GM23338 (cell line): ENCODE measurements around the gene EFS.

Experiments
- CREB1 ChIP-seq: fragments of 250-450 bp; sonication (Bioruptor Pico); IDR thresholded peaks from 2 replicates; pipeline ENCODE4 v1.5.0; 2020; ENCODE audit warnings: low read depth, mild to moderate bottlenecking, moderate library complexity
- CTCF ChIP-seq, 2 experiments: fragments of 200-600 bp in 1 of 2; sonication (generic) in 1 of 2; conservative IDR thresholded peaks; 2 replicates each; pipeline versions ENCODE4 v1.5.1 to v1.6.1; 2016 to 2017; ENCODE audit warnings: antibody characterized with exemption in 2 of 2, low read depth in 2 of 2, mild to moderate bottlenecking in 2 of 2, moderate library complexity in 1 of 2
- EZH2 ChIP-seq: fragments of 200-600 bp; sonication (generic); IDR thresholded peaks from one replicate; pipeline ENCODE4 v1.8.0; 2017; ENCODE audit warnings: antibody characterized with exemption, mild to moderate bottlenecking, low read depth; ENCODE audit not compliant: unreplicated experiment
- EZH2phosphoT487 ChIP-seq: fragments of 200-600 bp; sonication (generic); IDR thresholded peaks from one replicate; pipeline ENCODE4 v1.8.1; 2018; ENCODE audit warnings: antibody characterized with exemption; ENCODE audit not compliant: unreplicated experiment
- JUNB ChIP-seq: IDR thresholded peaks from one replicate; pipeline ENCODE4 v1.6.1; 2016; ENCODE audit warnings: antibody characterized with exemption; ENCODE audit not compliant: unreplicated experiment
- POLR2AphosphoS5 ChIP-seq: IDR thresholded peaks from 2 replicates; pipeline ENCODE4 v1.6.1; 2016; ENCODE audit warnings: antibody characterized with exemption, low read depth
- TF ChIP-seq, protein P1 (sequence below): IDR thresholded peaks from one replicate; pipeline ENCODE4 v1.6.1; 2018; ENCODE audit warnings: antibody characterized with exemption; ENCODE audit not compliant: unreplicated experiment

DNA sequence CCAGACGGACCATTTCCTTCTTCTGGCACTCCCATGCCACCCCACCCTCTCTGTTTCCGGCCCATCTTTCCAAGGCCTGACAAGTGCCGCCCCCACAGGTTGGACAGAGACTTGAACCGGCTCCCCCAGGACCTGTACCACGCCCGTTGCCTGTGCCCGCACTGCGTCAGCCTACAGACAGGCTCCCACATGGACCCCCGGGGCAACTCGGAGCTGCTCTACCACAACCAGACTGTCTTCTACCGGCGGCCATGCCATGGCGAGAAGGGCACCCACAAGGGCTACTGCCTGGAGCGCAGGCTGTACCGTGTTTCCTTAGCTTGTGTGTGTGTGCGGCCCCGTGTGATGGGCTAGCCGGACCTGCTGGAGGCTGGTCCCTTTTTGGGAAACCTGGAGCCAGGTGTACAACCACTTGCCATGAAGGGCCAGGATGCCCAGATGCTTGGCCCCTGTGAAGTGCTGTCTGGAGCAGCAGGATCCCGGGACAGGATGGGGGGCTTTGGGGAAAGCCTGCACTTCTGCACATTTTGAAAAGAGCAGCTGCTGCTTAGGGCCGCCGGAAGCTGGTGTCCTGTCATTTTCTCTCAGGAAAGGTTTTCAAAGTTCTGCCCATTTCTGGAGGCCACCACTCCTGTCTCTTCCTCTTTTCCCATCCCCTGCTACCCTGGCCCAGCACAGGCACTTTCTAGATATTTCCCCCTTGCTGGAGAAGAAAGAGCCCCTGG is 10.7 kb upstream of the EFS start:
- TF ChIP-seq CTCF (conservative IDR thresholded peaks at IDR 0.05; ENCODE audit: low read depth in 2 of 2) (no peak), EZH2 (no peak), JUNB (no peak), POLR2AphosphoS5 (no peak), EZH2phosphoT487 (no peak), CREB1 (CRISPR knock-in tag) (no peak)
- TF ChIP-seq, protein P1, sequence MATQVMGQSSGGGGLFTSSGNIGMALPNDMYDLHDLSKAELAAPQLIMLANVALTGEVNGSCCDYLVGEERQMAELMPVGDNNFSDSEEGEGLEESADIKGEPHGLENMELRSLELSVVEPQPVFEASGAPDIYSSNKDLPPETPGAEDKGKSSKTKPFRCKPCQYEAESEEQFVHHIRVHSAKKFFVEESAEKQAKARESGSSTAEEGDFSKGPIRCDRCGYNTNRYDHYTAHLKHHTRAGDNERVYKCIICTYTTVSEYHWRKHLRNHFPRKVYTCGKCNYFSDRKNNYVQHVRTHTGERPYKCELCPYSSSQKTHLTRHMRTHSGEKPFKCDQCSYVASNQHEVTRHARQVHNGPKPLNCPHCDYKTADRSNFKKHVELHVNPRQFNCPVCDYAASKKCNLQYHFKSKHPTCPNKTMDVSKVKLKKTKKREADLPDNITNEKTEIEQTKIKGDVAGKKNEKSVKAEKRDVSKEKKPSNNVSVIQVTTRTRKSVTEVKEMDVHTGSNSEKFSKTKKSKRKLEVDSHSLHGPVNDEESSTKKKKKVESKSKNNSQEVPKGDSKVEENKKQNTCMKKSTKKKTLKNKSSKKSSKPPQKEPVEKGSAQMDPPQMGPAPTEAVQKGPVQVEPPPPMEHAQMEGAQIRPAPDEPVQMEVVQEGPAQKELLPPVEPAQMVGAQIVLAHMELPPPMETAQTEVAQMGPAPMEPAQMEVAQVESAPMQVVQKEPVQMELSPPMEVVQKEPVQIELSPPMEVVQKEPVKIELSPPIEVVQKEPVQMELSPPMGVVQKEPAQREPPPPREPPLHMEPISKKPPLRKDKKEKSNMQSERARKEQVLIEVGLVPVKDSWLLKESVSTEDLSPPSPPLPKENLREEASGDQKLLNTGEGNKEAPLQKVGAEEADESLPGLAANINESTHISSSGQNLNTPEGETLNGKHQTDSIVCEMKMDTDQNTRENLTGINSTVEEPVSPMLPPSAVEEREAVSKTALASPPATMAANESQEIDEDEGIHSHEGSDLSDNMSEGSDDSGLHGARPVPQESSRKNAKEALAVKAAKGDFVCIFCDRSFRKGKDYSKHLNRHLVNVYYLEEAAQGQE = no peak
